Esophagus mucosa (tissue), 1 donor: ENCODE measurements around the gene SRSF1. TPM values are rescaled to one million over a fixed set of nuclear protein-coding genes. Genes with fewer than 3 reads are reported as not detected.
A peak's percentile ranks its signal among the peaks of the same experiment; 100 is the strongest.
"Not testable (repeated sequence)": the region's sequence is repeated elsewhere in the genome, so short reads cannot be mapped to it uniquely, and the experiment has no call there.

ENCODE experiments used
- ATAC-seq: fragments of 200-7000 bp; cut with Tn5 transposase; one replicate; pipeline ENCODE4 v1.9.1; 2020
- total RNA-seq: library from RNA; stranded (reverse); gene quantifications from one replicate; pipeline ENCODE4 v1.2.4, GENCODE V29; 2023
- donor health status: DM: yes; HTN: yes; CAD: no.

Gene SRSF1
- 129 TPM for total RNA-seq

- ATAC-seq, result peak; percentile 95
Measured at GRCh38 chr17:58006924-58007780, at the start of gene SRSF1. Gene SRSF1 (minus strand): TSS chr17:58007246. CDS start chr17:58007137, 109 bp downstream.

GRCh38 chr17:58056476-58056875 lies 49.4 kb upstream of the SRSF1 start:
- no peak for ATAC-seq

GRCh38 chr17:58054641-58055040 lies 47.6 kb upstream of the SRSF1 start:
- no peak for ATAC-seq

GRCh38 chr17:58052945-58053715 lies 46.1 kb upstream of the SRSF1 start:
- no peak for ATAC-seq

GRCh38 chr17:58052407-58052806 lies 45.4 kb upstream of the SRSF1 start:
- ATAC-seq, result no peak

GRCh38 chr17:58051468-58051867 lies 44.4 kb upstream of the SRSF1 start:
- ATAC-seq, result no peak

GRCh38 chr17:58050966-58051365 lies 43.9 kb upstream of the SRSF1 start:
- no peak for ATAC-seq

GRCh38 chr17:58049533-58049932 lies 42.5 kb upstream of the SRSF1 start:
- no peak for ATAC-seq

GRCh38 chr17:58047376-58048150 lies 40.5 kb upstream of the SRSF1 start:
- ATAC-seq, result no peak

- no peak for ATAC-seq
Measured at GRCh38 chr17:58046239-58047094, 39.4 kb upstream of the SRSF1 start.

- not testable (repeated sequence) for ATAC-seq
Measured at GRCh38 chr17:58044256-58044655, 37.2 kb upstream of the SRSF1 start.

- peak; percentile 46 for ATAC-seq
Measured at GRCh38 chr17:58043221-58044181, 36.5 kb upstream of the SRSF1 start.

- ATAC-seq, result no peak
Measured at GRCh38 chr17:58041161-58041560, 34.1 kb upstream of the SRSF1 start.

- no peak for ATAC-seq
Measured at GRCh38 chr17:58040386-58040785, 33.3 kb upstream of the SRSF1 start.

- no peak for ATAC-seq
Measured at GRCh38 chr17:58039975-58040374, 32.9 kb upstream of the SRSF1 start.

- ATAC-seq, result no peak
Measured at GRCh38 chr17:58032691-58033415, 25.8 kb upstream of the SRSF1 start.

- no peak for ATAC-seq
Measured at GRCh38 chr17:58028578-58028977, 21.5 kb upstream of the SRSF1 start.

GRCh38 chr17:58020401-58020800 lies 13.4 kb upstream of the SRSF1 start:
- ATAC-seq, result no peak

- ATAC-seq, result no peak
Measured at GRCh38 chr17:58019521-58019920, 12.5 kb upstream of the SRSF1 start.

- no peak for ATAC-seq
Measured at GRCh38 chr17:58019039-58019438, 12.0 kb upstream of the SRSF1 start.
